Measurements from ENCODE around the gene CTIF. TPM values are rescaled to one million over a fixed set of nuclear protein-coding genes. Genes with fewer than 3 reads are reported as not detected.

The CTIF gene
- polyA plus RNA-seq, 1 of the 3 experiments (the other 2 are of a cell fraction): 47.2 TPM

DNA sequence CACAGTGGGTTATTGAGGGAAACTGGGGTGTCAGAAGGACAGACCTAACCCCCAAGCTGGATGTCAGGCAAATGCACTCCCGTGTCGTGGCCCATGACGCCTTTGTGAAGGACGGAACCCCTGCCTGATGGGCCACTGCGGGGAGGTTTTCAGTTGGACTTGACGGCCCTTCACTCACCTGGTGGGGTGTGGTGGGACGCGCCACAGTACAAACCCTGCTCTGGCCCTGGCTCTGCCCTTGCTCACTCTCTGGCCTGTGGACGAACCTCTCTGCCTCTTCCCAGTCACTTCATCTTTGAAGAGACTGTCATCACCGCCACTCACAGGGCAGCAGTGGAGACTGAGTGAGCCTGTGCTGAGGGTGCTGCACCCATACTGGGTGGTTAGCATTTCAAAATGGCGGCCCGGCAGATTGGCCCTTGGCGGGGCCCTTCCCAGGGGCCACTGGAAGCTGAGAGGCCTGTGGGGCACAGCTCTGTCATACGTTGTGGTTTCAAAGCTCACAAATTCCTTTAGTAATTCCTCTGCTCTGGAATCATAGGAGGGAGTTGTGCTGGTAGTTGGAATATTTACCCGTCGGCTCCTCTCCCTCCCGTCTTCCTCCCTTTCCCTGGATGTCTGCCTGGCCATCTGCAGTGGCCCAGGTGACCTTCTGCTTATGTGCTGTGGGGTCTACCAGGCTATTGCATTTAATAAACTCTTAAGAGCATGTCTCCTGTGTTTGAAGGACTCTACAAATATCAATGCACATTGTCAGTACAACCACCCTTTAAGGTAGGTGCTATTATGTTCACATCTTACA is 200.6 kb downstream of the CTIF start:
- Histone ChIP-seq H3K27ac (ENCODE audit: low read depth in 2 of 2, low read length in 1 of 2) (no peak overlapping the region), H3K9me2 (no peaks in the 10 kb centered on the region), H3K4me3 (ENCODE audit: low read depth in 2 of 2, low read length in 1 of 2) (no peak overlapping the region), H3K27me3 (ENCODE audit: insufficient read depth) (no peaks in the 10 kb centered on the region), H3K4me1 (ENCODE audit: control insufficient read depth in 1 of 2, insufficient read depth in 2 of 2, low read depth in 1 of 2, low read length in 1 of 2) (peaks cover 5 to 51% of the 10 kb centered on the region in 2 experiments), H3F3A (replicated peaks; ENCODE audit: insufficient read depth) (no peaks in the 10 kb centered on the region), H3K36me3 (replicated peaks in 1 of 2; ENCODE audit: control insufficient read depth in 1 of 2, insufficient read depth in 2 of 2, low read length in 1 of 2) (peaks cover 0 to 6% of the 10 kb centered on the region in 2 experiments), H2AFZ (ENCODE audit: low read depth) (no peak overlapping the region), H3K9ac (no peak overlapping the region), H3K4me2 (no peak overlapping the region), H3K79me2 (ENCODE audit: insufficient read depth) (peaks cover 8% of the 10 kb centered on the region; the same call in 1 of the 2 replicates), H3K9me3 (no peaks in the 10 kb centered on the region), H4K20me1 (ENCODE audit: insufficient read depth) (peaks cover 22% of the 10 kb centered on the region; the same call in 1 of the 2 replicates)
- 85% methylated on average over 12 of the region's 17 CpGs for WGBS (ENCODE audit: low lambda C conversion rate)
- DNase-seq: no peak
- TF ChIP-seq, protein P1, sequence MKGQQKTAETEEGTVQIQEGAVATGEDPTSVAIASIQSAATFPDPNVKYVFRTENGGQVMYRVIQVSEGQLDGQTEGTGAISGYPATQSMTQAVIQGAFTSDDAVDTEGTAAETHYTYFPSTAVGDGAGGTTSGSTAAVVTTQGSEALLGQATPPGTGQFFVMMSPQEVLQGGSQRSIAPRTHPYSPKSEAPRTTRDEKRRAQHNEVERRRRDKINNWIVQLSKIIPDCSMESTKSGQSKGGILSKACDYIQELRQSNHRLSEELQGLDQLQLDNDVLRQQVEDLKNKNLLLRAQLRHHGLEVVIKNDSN (IDR thresholded peaks at IDR 0.05; ENCODE audit: borderline replicate concordance, low read depth): no peak
- TF ChIP-seq GABPA (IDR thresholded peaks at IDR 0.05; ENCODE audit: low read depth) (no peak), SMC3 (IDR thresholded peaks at IDR 0.05; ENCODE audit: low read depth, low read length) (no peak), JUND (IDR thresholded peaks at IDR 0.05) (no peak), TCF12 (IDR thresholded peaks at IDR 0.05) (no peak), MEF2A (IDR thresholded peaks at IDR 0.05; ENCODE audit: borderline replicate concordance, low read depth) (no peak), CHD2 (IDR thresholded peaks at IDR 0.05; ENCODE audit: low read length, partially characterized antibody) (no peak), NFIC (IDR thresholded peaks at IDR 0.05; ENCODE audit: borderline replicate concordance) (no peak), TAF1 (IDR thresholded peaks at IDR 0.05; ENCODE audit: borderline replicate concordance, low read depth, low read length) (no peak), TEAD4 (IDR thresholded peaks at IDR 0.05; ENCODE audit: borderline replicate concordance, insufficient read depth) (no peak), RXRA (IDR thresholded peaks at IDR 0.05; ENCODE audit: borderline replicate concordance, low read depth) (no peak), FOXM1 (IDR thresholded peaks at IDR 0.05; ENCODE audit: low read depth) (no peak)
- TF ChIP-seq, protein P2, sequence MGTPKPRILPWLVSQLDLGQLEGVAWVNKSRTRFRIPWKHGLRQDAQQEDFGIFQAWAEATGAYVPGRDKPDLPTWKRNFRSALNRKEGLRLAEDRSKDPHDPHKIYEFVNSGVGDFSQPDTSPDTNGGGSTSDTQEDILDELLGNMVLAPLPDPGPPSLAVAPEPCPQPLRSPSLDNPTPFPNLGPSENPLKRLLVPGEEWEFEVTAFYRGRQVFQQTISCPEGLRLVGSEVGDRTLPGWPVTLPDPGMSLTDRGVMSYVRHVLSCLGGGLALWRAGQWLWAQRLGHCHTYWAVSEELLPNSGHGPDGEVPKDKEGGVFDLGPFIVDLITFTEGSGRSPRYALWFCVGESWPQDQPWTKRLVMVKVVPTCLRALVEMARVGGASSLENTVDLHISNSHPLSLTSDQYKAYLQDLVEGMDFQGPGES (IDR thresholded peaks at IDR 0.05; ENCODE audit: low read depth, low read length): no peak
- ChIA-PET CTCF (no interaction called here), POLR2A (no interaction called here)

GRCh38 chr18:48740068-48740440 is 201.2 kb downstream of the CTIF start:
- Histone ChIP-seq H3K27me3 (ENCODE audit: insufficient read depth) (no peaks in the 10 kb centered on the region), H3K9me3 (no peaks in the 10 kb centered on the region), H4K20me1 (ENCODE audit: insufficient read depth) (peaks cover 16% of the 10 kb centered on the region; the same call in 1 of the 2 replicates), H3K9ac (no peak overlapping the region), H2AFZ (ENCODE audit: low read depth) (no peak overlapping the region), H3K4me1 (ENCODE audit: control insufficient read depth in 1 of 2, insufficient read depth in 2 of 2, low read depth in 1 of 2, low read length in 1 of 2) (peaks cover 3 to 51% of the 10 kb centered on the region in 2 experiments), H3F3A (replicated peaks; ENCODE audit: insufficient read depth) (no peaks in the 10 kb centered on the region), H3K36me3 (replicated peaks in 1 of 2; ENCODE audit: control insufficient read depth in 1 of 2, insufficient read depth in 2 of 2, low read length in 1 of 2) (peaks cover 0 to 6% of the 10 kb centered on the region in 2 experiments), H3K79me2 (ENCODE audit: insufficient read depth) (peaks cover 8% of the 10 kb centered on the region; the same call in 1 of the 2 replicates), H3K27ac (ENCODE audit: low read depth in 2 of 2, low read length in 1 of 2) (no peak overlapping the region), H3K9me2 (no peaks in the 10 kb centered on the region), H3K4me3 (ENCODE audit: low read depth in 2 of 2, low read length in 1 of 2) (no peak overlapping the region), H3K4me2 (no peak overlapping the region)
- WGBS (ENCODE audit: low lambda C conversion rate): 92% methylated on average over 4 of the region's 4 CpGs
- DNase-seq: no peak
- CTCF ChIA-PET: no interaction called here
- POLR2A ChIA-PET: no interaction called here
- TF ChIP-seq EP300 (IDR thresholded peaks at IDR 0.05; ENCODE audit: borderline replicate concordance in 1 of 2, low read depth in 1 of 2, low read length in 1 of 2): no peak
- TF ChIP-seq SMC3 (IDR thresholded peaks at IDR 0.05; ENCODE audit: low read depth, low read length): no peak

Measured in SK-N-SH (cell line).